ENCODE data around the gene PCNT.

The PCNT gene

GRCh38 chr21:46344219-46344915 lies 20.4 kb downstream of the PCNT start:
- no peak overlapping the region for H3K27ac Mint-ChIP-seq
- TF ChIP-seq, protein P1, sequence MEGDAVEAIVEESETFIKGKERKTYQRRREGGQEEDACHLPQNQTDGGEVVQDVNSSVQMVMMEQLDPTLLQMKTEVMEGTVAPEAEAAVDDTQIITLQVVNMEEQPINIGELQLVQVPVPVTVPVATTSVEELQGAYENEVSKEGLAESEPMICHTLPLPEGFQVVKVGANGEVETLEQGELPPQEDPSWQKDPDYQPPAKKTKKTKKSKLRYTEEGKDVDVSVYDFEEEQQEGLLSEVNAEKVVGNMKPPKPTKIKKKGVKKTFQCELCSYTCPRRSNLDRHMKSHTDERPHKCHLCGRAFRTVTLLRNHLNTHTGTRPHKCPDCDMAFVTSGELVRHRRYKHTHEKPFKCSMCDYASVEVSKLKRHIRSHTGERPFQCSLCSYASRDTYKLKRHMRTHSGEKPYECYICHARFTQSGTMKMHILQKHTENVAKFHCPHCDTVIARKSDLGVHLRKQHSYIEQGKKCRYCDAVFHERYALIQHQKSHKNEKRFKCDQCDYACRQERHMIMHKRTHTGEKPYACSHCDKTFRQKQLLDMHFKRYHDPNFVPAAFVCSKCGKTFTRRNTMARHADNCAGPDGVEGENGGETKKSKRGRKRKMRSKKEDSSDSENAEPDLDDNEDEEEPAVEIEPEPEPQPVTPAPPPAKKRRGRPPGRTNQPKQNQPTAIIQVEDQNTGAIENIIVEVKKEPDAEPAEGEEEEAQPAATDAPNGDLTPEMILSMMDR (IDR thresholded peaks at IDR 0.05; ENCODE audit: unreplicated experiment in 3 of 3): no peak
- H3K27me3 Mint-ChIP-seq (ENCODE audit: low read depth): no peaks in the 10 kb centered on the region
- H3K4me3 Mint-ChIP-seq: no peak overlapping the region
- peaks cover 57% of the 10 kb centered on the region for H3K36me3 Mint-ChIP-seq (ENCODE audit: low read depth)
- no peaks in the 10 kb centered on the region for H3K4me1 Mint-ChIP-seq
- no peaks in the 10 kb centered on the region for H3K9me3 Mint-ChIP-seq

GRCh38 chr21:46345861-46346260 lies 21.9 kb downstream of the PCNT start:
- no peaks in the 10 kb centered on the region for H3K27me3 Mint-ChIP-seq (ENCODE audit: low read depth)
- H3K36me3 Mint-ChIP-seq (ENCODE audit: low read depth): peaks cover 53% of the 10 kb centered on the region
- H3K4me1 Mint-ChIP-seq: no peaks in the 10 kb centered on the region
- TF ChIP-seq, protein P1 (IDR thresholded peaks at IDR 0.05; ENCODE audit: unreplicated experiment in 3 of 3): no peak
- H3K27ac Mint-ChIP-seq: no peak overlapping the region
- H3K9me3 Mint-ChIP-seq: no peaks in the 10 kb centered on the region
- no peak overlapping the region for H3K4me3 Mint-ChIP-seq

DNA sequence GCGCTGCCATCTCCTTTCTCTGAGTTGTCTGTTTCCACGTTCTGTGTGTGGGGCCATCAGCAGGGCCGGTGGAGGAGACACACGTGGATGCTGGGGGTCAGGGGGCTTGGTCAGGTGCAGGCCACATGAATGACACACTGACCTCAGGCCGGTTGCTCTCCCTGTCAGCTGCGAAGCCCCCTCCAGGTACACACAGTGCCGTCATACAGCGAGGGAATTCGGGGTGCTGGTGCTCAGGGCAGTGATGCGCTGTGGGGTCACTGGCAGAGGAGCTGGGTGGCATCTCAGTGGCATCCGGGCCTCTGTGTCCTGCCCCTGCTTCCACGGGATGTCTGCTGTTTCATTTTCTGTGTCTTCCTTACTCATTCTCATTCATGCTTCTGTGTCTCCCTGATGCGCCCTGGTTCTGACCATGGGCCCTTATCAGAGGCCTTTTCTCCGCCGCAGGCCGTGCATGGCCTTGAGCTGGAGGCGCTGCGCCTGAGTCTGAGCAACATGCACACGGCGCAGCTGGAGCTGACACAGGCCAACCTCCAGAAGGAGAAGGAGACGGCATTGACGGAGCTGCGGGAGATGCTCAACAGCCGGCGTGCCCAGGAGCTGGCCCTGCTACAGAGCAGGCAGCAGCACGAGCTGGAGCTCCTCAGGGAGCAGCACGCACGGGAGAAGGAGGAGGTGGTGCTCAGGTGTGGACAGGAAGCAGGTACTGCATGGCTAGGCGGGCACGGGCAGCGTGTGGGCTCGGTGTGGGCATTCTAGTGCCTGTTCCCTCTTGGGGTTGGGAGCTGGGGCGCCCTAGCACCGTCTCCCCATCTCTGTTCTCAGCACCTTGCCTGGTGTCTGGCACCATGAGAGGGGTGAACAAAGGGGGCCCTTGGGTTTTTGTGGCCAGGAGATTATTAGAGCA lies 22.6 kb downstream of the PCNT start:
- H3K27me3 Mint-ChIP-seq (ENCODE audit: low read depth): no peaks in the 10 kb centered on the region

DNA sequence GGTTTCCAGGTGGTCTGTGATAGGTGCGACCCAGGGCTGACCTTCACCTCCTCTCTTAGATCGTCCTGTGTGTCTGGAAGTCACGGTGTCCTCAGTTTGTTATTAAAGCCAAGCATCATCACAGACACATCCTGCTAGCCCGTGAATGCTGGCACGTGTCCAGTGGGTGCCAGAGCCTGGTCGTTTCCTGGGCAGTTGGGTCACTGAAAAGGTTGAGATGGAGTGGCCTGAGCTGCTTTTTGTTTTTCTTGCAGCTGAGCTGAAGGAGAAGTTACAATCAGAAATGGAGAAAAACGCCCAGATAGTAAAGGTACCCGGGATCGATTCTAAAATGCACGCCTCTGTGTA lies 23.2 kb downstream of the PCNT start:
- TF ChIP-seq, protein P1 (IDR thresholded peaks at IDR 0.05; ENCODE audit: unreplicated experiment in 3 of 3): no peak
- Mint-ChIP-seq H3K27ac (no peak overlapping the region), H3K9me3 (no peaks in the 10 kb centered on the region), H3K36me3 (ENCODE audit: low read depth) (peaks cover 53% of the 10 kb centered on the region), H3K4me3 (no peak overlapping the region), H3K27me3 (ENCODE audit: low read depth) (no peaks in the 10 kb centered on the region), H3K4me1 (no peaks in the 10 kb centered on the region)

More for the DNA sequence above, 22.6 kb downstream of the PCNT start:
- no peak overlapping the region for H3K27ac Mint-ChIP-seq
- TF ChIP-seq, protein P1 (IDR thresholded peaks at IDR 0.05; ENCODE audit: unreplicated experiment in 3 of 3): no peak
- no peaks in the 10 kb centered on the region for H3K9me3 Mint-ChIP-seq
- no peak overlapping the region for H3K4me3 Mint-ChIP-seq
- H3K4me1 Mint-ChIP-seq: no peaks in the 10 kb centered on the region
- H3K36me3 Mint-ChIP-seq (ENCODE audit: low read depth): peaks cover 53% of the 10 kb centered on the region

DNA sequence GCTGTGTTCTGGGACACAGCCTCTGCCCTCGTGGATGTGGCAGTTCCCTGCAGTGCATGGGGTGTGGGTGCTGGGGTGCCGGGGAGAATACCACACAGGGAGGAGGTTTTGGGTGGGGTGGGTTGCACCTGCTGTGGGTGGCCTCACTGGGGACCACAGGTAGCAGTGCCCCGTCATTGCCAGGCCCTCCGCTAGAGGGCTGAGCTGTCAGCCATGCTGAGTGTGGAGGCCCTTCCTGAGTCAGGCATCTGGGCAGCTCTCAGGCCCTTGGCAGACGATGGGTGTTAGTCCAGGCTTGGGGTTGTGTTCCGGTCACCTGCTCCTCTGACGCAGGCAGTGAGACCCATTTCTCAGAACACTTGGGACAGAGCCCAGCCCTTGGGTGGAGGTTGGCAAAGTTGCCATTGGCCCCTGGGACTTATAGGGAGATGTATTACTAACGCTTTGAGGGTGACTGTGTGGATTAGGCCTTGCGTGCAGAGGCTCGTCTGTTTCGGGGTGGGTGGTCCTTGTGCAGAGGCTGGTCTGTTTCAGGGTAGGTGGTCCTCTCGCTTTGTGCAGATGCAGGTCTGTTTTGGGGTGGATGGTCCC lies 23.9 kb downstream of the PCNT start:
- Mint-ChIP-seq H3K36me3 (ENCODE audit: low read depth) (peaks cover 51% of the 10 kb centered on the region), H3K27me3 (ENCODE audit: low read depth) (no peaks in the 10 kb centered on the region), H3K4me1 (no peaks in the 10 kb centered on the region), H3K4me3 (no peak overlapping the region), H3K27ac (no peak overlapping the region), H3K9me3 (no peaks in the 10 kb centered on the region)
- TF ChIP-seq, protein P1 (IDR thresholded peaks at IDR 0.05; ENCODE audit: unreplicated experiment in 3 of 3): no peak
